ENCODE measurements around the gene NDUFB5. TPM values are rescaled to one million over a fixed set of nuclear protein-coding genes. Genes with fewer than 3 reads are reported as not detected.
"Not testable (repeated sequence)": the region's sequence is repeated elsewhere in the genome, so short reads cannot be mapped to it uniquely, and the experiment has no call there.

The NDUFB5 gene
- total RNA-seq, 4 donors from 2014 or later = 55.9 to 123 (median 95.2) TPM

GRCh38 chr3:179624451-179624850 is 19.9 kb downstream of the NDUFB5 start:
- peaks cover 7 to 66% (median 18%) of the 10 kb centered on the region in 3 donors for H3K36me3 ChIP-seq
- intact Hi-C loops (cut with DNase I) = no loop called here
- no peak overlapping the region for H3K27ac ChIP-seq
- no peak for DNase-seq
- H3K4me1 ChIP-seq = no peaks in the 10 kb centered on the region
- 84 to 85% methylated on average over 3 of the region's 3 CpGs for WGBS, 2 donors
- no peaks in the 10 kb centered on the region for H3K27me3 ChIP-seq
- TF ChIP-seq POLR2A (IDR thresholded peaks at IDR 0.05) = no peak
- no peak overlapping the region for H3K4me3 ChIP-seq
- H3K9me3 ChIP-seq = no peaks in the 10 kb centered on the region

GRCh38 chr3:179630753-179631451 is 26.3 kb downstream of the NDUFB5 start:
- Histone ChIP-seq H3K9me3 (no peaks in the 10 kb centered on the region), H3K27me3 (no peaks in the 10 kb centered on the region), H3K27ac (no peak overlapping the region), H3K4me1 (no peaks in the 10 kb centered on the region), H3K36me3 (peaks cover 0 to 10% (median 0%) of the 10 kb centered on the region in 3 donors), H3K4me3 (no peak overlapping the region)
- intact Hi-C loops (cut with DNase I) = no loop called here
- TF ChIP-seq POLR2A (IDR thresholded peaks at IDR 0.05) = no peak
- no peak for TF ChIP-seq CTCF (IDR thresholded peaks at IDR 0.05)
- DNase-seq = no peak
- 72 to 76% methylated on average over 3 of the region's 3 CpGs for WGBS, 2 donors

GRCh38 chr3:179640469-179640868 is 35.9 kb downstream of the NDUFB5 start:
- Histone ChIP-seq H3K4me3 (no peak overlapping the region), H3K27me3 (no peaks in the 10 kb centered on the region), H3K36me3 (no peaks in the 10 kb centered on the region), H3K27ac (no peak overlapping the region), H3K4me1 (no peaks in the 10 kb centered on the region), H3K9me3 (no peaks in the 10 kb centered on the region)
- TF ChIP-seq POLR2A (IDR thresholded peaks at IDR 0.05) = no peak
- no peak for TF ChIP-seq CTCF (IDR thresholded peaks at IDR 0.05)
- WGBS, 2 donors = 89 to 94% methylated on average over 1 of the region's 1 CpG
- no peak for DNase-seq
- intact Hi-C loops (cut with DNase I) = no loop called here

GRCh38 chr3:179642871-179643270 is 38.3 kb downstream of the NDUFB5 start:
- no peaks in the 10 kb centered on the region for H3K9me3 ChIP-seq
- no peak for TF ChIP-seq POLR2A (IDR thresholded peaks at IDR 0.05)
- TF ChIP-seq CTCF (IDR thresholded peaks at IDR 0.05) = no peak
- H3K36me3 ChIP-seq = no peaks in the 10 kb centered on the region
- intact Hi-C loops (cut with DNase I) = no loop called here
- H3K4me3 ChIP-seq = no peak overlapping the region
- 66 to 88% methylated on average over 1 to 3 of the region's 3 CpGs for WGBS, 2 donors
- no peak overlapping the region for H3K27ac ChIP-seq
- no peaks in the 10 kb centered on the region for H3K4me1 ChIP-seq
- no peak for DNase-seq
- H3K27me3 ChIP-seq = no peaks in the 10 kb centered on the region

- H3K36me3 ChIP-seq; H3K27me3 ChIP-seq; H3K27ac ChIP-seq; intact Hi-C loops (cut with DNase I); H3K4me3 ChIP-seq; DNase-seq; H3K9me3 ChIP-seq; H3K4me1 ChIP-seq: not testable (repeated sequence)
- 94 to 96% methylated on average over 7 of the region's 8 CpGs for WGBS, 2 donors
Measured at GRCh38 chr3:179643837-179644236, 39.2 kb downstream of the NDUFB5 start.

- no peak for TF ChIP-seq CTCF (IDR thresholded peaks at IDR 0.05)
- no peak for TF ChIP-seq POLR2A (IDR thresholded peaks at IDR 0.05)
- Histone ChIP-seq H3K9me3 (no peaks in the 10 kb centered on the region), H3K36me3 (no peaks in the 10 kb centered on the region), H3K4me3 (no peak overlapping the region), H3K4me1 (no peaks in the 10 kb centered on the region), H3K27me3 (no peaks in the 10 kb centered on the region), H3K27ac (no peak overlapping the region)
- DNase-seq = no peak
- WGBS, 2 donors = 74 to 80% methylated on average over 3 of the region's 3 CpGs
- intact Hi-C loops (cut with DNase I) = no loop called here
Measured at GRCh38 chr3:179646177-179646576, 41.6 kb downstream of the NDUFB5 start.
